ENCODE data around the gene RMI2.
A peak's percentile ranks its signal among the peaks of the same experiment; 100 is the strongest.

The RMI2 gene

GRCh38 chr16:11393861-11394592, 48.8 kb downstream of the RMI2 start:
- TF ChIP-seq, protein P1, sequence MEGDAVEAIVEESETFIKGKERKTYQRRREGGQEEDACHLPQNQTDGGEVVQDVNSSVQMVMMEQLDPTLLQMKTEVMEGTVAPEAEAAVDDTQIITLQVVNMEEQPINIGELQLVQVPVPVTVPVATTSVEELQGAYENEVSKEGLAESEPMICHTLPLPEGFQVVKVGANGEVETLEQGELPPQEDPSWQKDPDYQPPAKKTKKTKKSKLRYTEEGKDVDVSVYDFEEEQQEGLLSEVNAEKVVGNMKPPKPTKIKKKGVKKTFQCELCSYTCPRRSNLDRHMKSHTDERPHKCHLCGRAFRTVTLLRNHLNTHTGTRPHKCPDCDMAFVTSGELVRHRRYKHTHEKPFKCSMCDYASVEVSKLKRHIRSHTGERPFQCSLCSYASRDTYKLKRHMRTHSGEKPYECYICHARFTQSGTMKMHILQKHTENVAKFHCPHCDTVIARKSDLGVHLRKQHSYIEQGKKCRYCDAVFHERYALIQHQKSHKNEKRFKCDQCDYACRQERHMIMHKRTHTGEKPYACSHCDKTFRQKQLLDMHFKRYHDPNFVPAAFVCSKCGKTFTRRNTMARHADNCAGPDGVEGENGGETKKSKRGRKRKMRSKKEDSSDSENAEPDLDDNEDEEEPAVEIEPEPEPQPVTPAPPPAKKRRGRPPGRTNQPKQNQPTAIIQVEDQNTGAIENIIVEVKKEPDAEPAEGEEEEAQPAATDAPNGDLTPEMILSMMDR (IDR thresholded peaks at IDR 0.05; ENCODE audit: extremely low read depth, missing control alignments), result no peak
- DNase-seq (ENCODE audit: low spot score), result no peak

DNA sequence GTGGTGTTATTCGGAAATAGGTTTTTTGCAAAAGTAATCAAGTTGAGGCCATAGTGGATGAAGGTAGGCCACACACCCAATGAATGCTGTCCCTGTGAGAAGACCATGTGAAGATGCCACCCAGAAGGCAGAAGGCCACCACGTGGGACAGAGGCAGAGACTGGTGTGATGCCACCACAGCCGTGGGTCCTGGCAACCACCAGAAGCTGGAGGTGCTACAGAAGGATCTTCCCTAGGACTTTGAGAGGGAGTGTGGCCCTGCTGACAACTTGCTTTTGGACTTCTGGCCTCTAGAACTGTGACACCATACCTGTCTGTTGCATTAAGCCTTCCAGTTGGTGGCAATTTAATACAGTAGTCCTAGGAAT, 49.3 kb downstream of the RMI2 start:
- no peak for DNase-seq (ENCODE audit: low spot score)
- TF ChIP-seq, protein P1 (IDR thresholded peaks at IDR 0.05; ENCODE audit: extremely low read depth, missing control alignments), result no peak

DNA sequence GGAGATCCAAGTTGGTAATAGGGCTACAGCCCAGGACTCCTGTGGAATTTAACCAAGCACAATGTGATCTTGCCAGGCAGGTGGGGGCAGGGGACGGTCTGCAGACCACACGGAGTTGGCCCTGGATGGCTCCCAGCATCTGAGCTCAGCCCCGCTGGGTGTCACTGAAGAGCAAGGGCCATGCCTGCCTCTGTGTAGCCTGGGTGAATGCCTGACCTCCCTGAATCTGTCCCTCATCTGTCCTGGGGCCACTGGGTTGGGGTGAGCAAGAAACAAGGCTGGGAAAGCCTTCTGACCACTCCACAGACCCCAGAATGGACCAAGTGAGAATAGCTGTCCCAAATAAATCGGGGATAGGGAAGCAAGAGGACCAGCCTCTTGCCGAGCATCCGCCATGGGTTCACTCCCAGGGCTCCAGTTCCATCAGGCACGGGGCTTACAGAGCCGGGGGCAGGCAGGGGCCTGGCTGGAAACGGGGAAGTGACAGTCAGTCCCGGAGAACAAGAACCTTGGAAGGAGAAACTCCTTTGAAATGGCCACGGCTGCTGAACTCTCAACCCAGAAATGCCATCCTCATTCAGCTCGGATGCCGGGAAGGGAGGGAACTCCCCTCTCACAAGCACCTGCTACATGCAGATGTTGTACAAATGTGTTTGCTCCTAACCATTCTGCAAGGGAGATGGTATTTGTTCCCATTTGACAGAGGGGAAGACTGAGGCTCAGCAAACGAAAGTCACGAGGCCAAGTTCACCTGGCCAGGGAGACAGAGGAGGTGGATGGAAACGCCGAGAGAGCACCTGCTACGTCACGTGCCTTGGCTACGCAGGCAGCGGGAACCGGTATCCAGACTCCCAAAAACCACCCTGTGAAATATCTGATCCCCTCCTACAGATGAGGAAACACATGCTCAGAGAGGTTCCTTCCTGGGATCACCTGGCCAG, 50.0 kb downstream of the RMI2 start:
- no peak for DNase-seq (ENCODE audit: low spot score)
- TF ChIP-seq, protein P1 (IDR thresholded peaks at IDR 0.05; ENCODE audit: extremely low read depth, missing control alignments), result no peak

DNA sequence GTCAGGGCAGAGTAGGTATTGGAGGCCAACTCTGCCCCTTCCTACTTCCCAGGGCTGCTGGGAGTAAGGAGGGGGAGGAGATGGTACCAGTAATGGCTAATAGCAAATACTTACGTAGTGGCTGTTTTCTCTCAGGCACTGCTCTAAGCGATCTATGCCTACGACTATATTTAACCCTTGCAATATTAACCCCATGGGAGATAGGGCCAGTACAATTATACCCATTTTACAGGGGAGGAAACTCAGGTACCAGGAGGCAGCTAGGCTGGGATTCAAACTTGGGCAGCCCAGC, 50.6 kb downstream of the RMI2 start:
- TF ChIP-seq, protein P1 (IDR thresholded peaks at IDR 0.05; ENCODE audit: extremely low read depth, missing control alignments), result no peak
- DNase-seq (ENCODE audit: low spot score), result no peak

DNA sequence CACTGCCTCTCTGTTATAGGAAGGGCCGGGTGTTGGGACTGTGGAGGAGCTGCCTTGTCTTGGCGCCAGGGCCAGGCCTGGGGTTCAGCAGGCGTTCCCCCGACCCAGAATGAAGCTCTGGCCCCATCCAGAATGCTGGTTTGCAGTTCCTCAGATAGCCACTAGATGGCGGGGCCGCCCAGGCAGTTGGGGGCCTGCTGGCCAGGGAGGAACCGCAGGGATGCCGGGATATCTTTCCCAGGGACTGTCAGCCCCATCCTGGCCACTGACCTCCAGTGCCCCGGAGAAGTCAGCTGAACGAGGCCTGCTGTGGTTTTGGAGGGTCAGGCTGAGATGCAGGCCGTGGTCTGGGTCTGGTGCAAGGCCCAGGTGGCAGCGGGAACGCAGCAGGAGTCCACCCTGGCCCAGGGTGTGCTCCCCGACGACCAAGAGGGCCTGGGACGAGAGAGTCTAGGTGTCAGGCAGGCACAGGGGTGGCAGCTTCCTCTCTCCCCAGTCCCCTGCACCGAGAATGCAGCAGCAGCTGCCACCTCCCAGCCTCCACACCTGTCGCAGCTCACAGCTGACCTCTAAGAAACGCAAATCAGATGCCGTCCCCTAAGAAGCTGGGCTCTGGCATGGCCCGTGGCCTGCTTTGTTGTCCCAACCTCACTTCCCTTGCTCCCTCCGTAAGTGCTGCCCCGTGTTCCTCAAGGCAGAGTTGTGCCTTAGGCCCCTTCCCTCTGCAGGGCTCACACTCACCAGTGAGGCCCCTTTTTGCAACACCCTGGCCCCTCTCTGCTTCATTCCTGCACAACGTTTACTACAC, 51.2 kb downstream of the RMI2 start:
- TF ChIP-seq, protein P1 (IDR thresholded peaks at IDR 0.05; ENCODE audit: extremely low read depth, missing control alignments), result peak; percentile 94
- DNase-seq (ENCODE audit: low spot score), result peak; percentile 89

GRCh38 chr16:11398136-11398535, 52.9 kb downstream of the RMI2 start:
- TF ChIP-seq, protein P1 (IDR thresholded peaks at IDR 0.05; ENCODE audit: extremely low read depth, missing control alignments), result no peak
- no peak for DNase-seq (ENCODE audit: low spot score)
